Neural progenitor cell (in vitro differentiated cells): ENCODE results near the gene TIGD2.

Source experiments
- CTCF ChIP-seq: fragments of 200-600 bp; sonication (generic); IDR thresholded peaks from 2 replicates; pipeline ENCODE4 v1.5.1; 2017; ENCODE audit warnings: antibody characterized with exemption, mild to moderate bottlenecking
- EZH2 ChIP-seq: fragments of 200-600 bp; sonication (generic); IDR thresholded peaks from 2 replicates; pipeline ENCODE4 v1.6.1; 2017; ENCODE audit warnings: antibody characterized with exemption, mild to moderate bottlenecking, moderate library complexity
- EZH2phosphoT487 ChIP-seq: fragments of 200-600 bp; sonication (generic); IDR thresholded peaks from 2 replicates; pipeline ENCODE4 v1.6.1; 2017; ENCODE audit warnings: antibody characterized with exemption

DNA sequence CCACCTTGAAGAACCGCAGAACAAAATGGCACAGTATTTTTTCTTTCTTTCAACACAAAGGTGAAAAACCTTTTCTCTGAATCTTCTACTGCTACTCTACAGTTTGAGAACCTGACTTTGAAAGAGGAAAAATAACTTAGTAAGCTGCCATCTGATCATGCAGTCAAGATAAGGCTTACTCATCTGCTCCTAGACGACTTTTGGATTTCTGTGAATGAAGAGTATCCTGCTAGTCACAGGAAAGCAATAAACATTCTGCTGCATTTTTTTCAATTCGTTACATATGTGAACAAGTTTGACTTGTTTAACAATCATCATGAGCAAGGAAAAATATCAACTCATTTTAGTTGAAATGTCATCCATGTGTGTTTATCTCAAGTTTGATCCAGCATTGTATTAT is 25.2 kb downstream of the TIGD2 start:
- TF ChIP-seq CTCF = no peak
- TF ChIP-seq EZH2 = no peak
- no peak for TF ChIP-seq EZH2phosphoT487
